ENCODE measurements around the gene LIN7A. TPM values are rescaled to one million over a fixed set of nuclear protein-coding genes. Genes with fewer than 3 reads are reported as not detected.
A peak's percentile ranks its signal among the peaks of the same experiment; 100 is the strongest.

LIN7A gene
- total and polyA plus RNA-seq, 11 donors, result 7.5 to 21.6 (median 14.6) TPM

- Histone ChIP-seq H3K4me3 (peak overlapping the region; percentile 70 to 87 (median 78)), H3K27ac (peak overlapping the region; percentile 90 to 97 (median 95)), H3K9me3 (no peaks in the 10 kb centered on the region), H3K27me3 (peaks cover 0 to 3% (median 0%) of the 10 kb centered on the region in 9 donors), H3K4me1 (peaks cover 0 to 18% (median 8%) of the 10 kb centered on the region in 12 donors), H3K36me3 (no peaks in the 10 kb centered on the region)
- WGBS, 4 donors, result 0 to 1% (median 1%) methylated on average over 35 to 67 of the region's 67 CpGs
- peak; percentile 33 to 85 (median 80) for ATAC-seq
- TF ChIP-seq CTCF (IDR thresholded peaks at IDR 0.05) (peak in 1 of 12 donors; percentile 11), POLR2A (IDR thresholded peaks at IDR 0.05) (no peak)
- peak; percentile 32 to 73 (median 49) for DNase-seq
- intact Hi-C loops (cut with DNase I), result loop anchor here in 9 of 10 donors (1.0 to 10.0 kb wide), 10 partner anchors 55 to 148 kb away; partner anchors contain the start of gene ACSS3 (in 2 of the 9)
Measured at GRCh38 chr12:80936642-80937390, 918 bp downstream of the LIN7A start.

GRCh38 chr12:80936353-80936641 is 1.4 kb downstream of the LIN7A start:
- ATAC-seq (peak in 3 of 4 donors; percentile 68 to 75 (median 69)), DNase-seq (no peak)
- Histone ChIP-seq H3K27me3 (peaks cover 0 to 3% (median 0%) of the 10 kb centered on the region in 9 donors), H3K27ac (peak overlapping the region; percentile 90 to 97 (median 95)), H3K36me3 (no peaks in the 10 kb centered on the region), H3K4me1 (peaks cover 0 to 18% (median 8%) of the 10 kb centered on the region in 12 donors), H3K9me3 (no peaks in the 10 kb centered on the region), H3K4me3 (peak overlapping the region; percentile 70 to 87 (median 78))
- intact Hi-C loops (cut with DNase I), result loop anchor here in 9 of 10 donors (2.0 to 10.0 kb wide), 9 partner anchors 54 to 149 kb away; partner anchors contain the start of gene ACSS3 (in 1 of the 9)
- WGBS, 4 donors, result 1 to 4% (median 3%) methylated on average over 11 of the region's 11 CpGs
- TF ChIP-seq POLR2A (IDR thresholded peaks at IDR 0.05), result no peak
- no peak for TF ChIP-seq CTCF (IDR thresholded peaks at IDR 0.05)

GRCh38 chr12:80935111-80935510 is 2.6 kb downstream of the LIN7A start:
- intact Hi-C loops (cut with DNase I), result loop anchor here in 9 of 10 donors (5.0 to 10.0 kb wide), 7 partner anchors 53 to 150 kb away; partner anchors contain the start of gene ACSS3 (in 1 of the 9)
- no peak for TF ChIP-seq CTCF (IDR thresholded peaks at IDR 0.05)
- no peak for TF ChIP-seq POLR2A (IDR thresholded peaks at IDR 0.05)

GRCh38 chr12:80925983-80926382 is 11.8 kb downstream of the LIN7A start:
- no peak for TF ChIP-seq CTCF (IDR thresholded peaks at IDR 0.05)
- no peak for TF ChIP-seq POLR2A (IDR thresholded peaks at IDR 0.05)
- Histone ChIP-seq H3K36me3 (no peaks in the 10 kb centered on the region), H3K9me3 (peaks cover 0 to 6% (median 0%) of the 10 kb centered on the region in 12 donors), H3K27ac (peak overlapping the region in 1 of 12 donors; percentile 7), H3K27me3 (no peaks in the 10 kb centered on the region), H3K4me3 (no peak overlapping the region), H3K4me1 (peaks cover 0 to 25% (median 7%) of the 10 kb centered on the region in 12 donors)
- ATAC-seq (no peak), DNase-seq (no peak)
- WGBS, 4 donors, result 53 to 64% (median 55%) methylated on average over 1 of the region's 1 CpG
- intact Hi-C loops (cut with DNase I), result no loop called here

More at GRCh38 chr12:80935111-80935510, 2.6 kb downstream of the LIN7A start:
- Histone ChIP-seq H3K36me3 (no peaks in the 10 kb centered on the region), H3K27me3 (peaks cover 0 to 3% (median 0%) of the 10 kb centered on the region in 9 donors), H3K4me3 (peak overlapping the region in 3 of 12 donors; percentile 74 to 78 (median 78)), H3K27ac (peak overlapping the region in 2 of 12 donors; percentile 94 to 95), H3K9me3 (no peaks in the 10 kb centered on the region), H3K4me1 (peaks cover 0 to 18% (median 8%) of the 10 kb centered on the region in 12 donors)
- DNase-seq (no peak), ATAC-seq (no peak)
- WGBS, 4 donors, result 67 to 79% (median 74%) methylated on average over 2 of the region's 2 CpGs

All from heart left ventricle (tissue), 16 donors.